ENCODE results near the gene CDC37. TPM values are rescaled to one million over a fixed set of nuclear protein-coding genes. Genes with fewer than 3 reads are reported as not detected.
"Not testable (repeated sequence)": the region's sequence is repeated elsewhere in the genome, so short reads cannot be mapped to it uniquely, and the experiment has no call there.

Gene CDC37
- total RNA-seq, 4 donors from 2014 or later = 127 to 260 (median 155) TPM

GRCh38 chr19:10417541-10418234 is 14.3 kb upstream of the CDC37 start:
- H3K27me3 ChIP-seq = peaks cover 0 to 76% of the 10 kb centered on the region in 2 donors
- WGBS, 2 donors = 5 to 14% methylated on average over 24 to 25 of the region's 30 CpGs
- H3K4me1 ChIP-seq = peaks cover 0 to 55% (median 27%) of the 10 kb centered on the region in 4 donors
- no peak overlapping the region for H3K27ac ChIP-seq
- peaks cover 0 to 14% (median 0%) of the 10 kb centered on the region in 4 donors for H3K9me3 ChIP-seq
- DNase-seq (ENCODE audit: low spot score in 2 of 2) = no peak
- no peaks in the 10 kb centered on the region for H3K36me3 ChIP-seq
- TF ChIP-seq EP300 (IDR thresholded peaks at IDR 0.05) (no peak), POLR2A (IDR thresholded peaks at IDR 0.05) (no peak), CTCF (IDR thresholded peaks at IDR 0.05) (no peak)
- no peak overlapping the region for H3K4me3 ChIP-seq

- 6 to 8% methylated on average over 21 to 43 of the region's 67 CpGs for WGBS, 2 donors
Observed at GRCh38 chr19:10416380-10417257, 13.3 kb upstream of the CDC37 start.

DNA sequence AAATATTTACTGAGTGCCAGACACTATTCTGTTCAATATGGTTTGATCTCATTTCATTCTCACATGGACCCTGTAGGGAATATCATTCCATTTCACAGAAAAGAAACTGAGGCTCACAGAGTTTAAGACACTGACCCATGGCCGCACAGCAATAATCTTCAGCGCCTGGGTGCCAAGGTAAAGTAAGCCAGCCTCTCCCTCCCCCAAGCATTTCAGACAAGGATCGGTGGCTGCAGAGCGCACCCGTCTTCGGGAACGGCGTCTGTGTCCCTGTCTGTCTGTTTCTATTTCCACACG is 12.7 kb upstream of the CDC37 start:
- peaks cover 0 to 64% of the 10 kb centered on the region in 2 donors for H3K27me3 ChIP-seq
- DNase-seq (ENCODE audit: low spot score in 2 of 2) = no peak
- peaks cover 0 to 50% (median 25%) of the 10 kb centered on the region in 4 donors for H3K4me1 ChIP-seq
- peak overlapping the region; percentile 9 to 46 (median 22) for H3K4me3 ChIP-seq
- no peaks in the 10 kb centered on the region for H3K36me3 ChIP-seq
- H3K27ac ChIP-seq = no peak overlapping the region
- peaks cover 0 to 14% (median 0%) of the 10 kb centered on the region in 4 donors for H3K9me3 ChIP-seq
- TF ChIP-seq POLR2A (IDR thresholded peaks at IDR 0.05) (no peak), EP300 (IDR thresholded peaks at IDR 0.05) (no peak), CTCF (IDR thresholded peaks at IDR 0.05) (no peak)
- WGBS, 2 donors = 8 to 11% methylated on average over 9 of the region's 9 CpGs

More at GRCh38 chr19:10416380-10417257, 13.3 kb upstream of the CDC37 start:
- peaks cover 0 to 65% of the 10 kb centered on the region in 2 donors for H3K27me3 ChIP-seq
- peaks cover 0 to 14% (median 0%) of the 10 kb centered on the region in 4 donors for H3K9me3 ChIP-seq
- peaks cover 0 to 55% (median 27%) of the 10 kb centered on the region in 4 donors for H3K4me1 ChIP-seq
- peak overlapping the region in 1 of 4 donors; percentile 20 for H3K27ac ChIP-seq
- peak; percentile 47 to 68 for DNase-seq (ENCODE audit: low spot score in 2 of 2)
- no peaks in the 10 kb centered on the region for H3K36me3 ChIP-seq
- peak overlapping the region; percentile 9 to 46 (median 22) for H3K4me3 ChIP-seq
- TF ChIP-seq EP300 (IDR thresholded peaks at IDR 0.05) = no peak
- TF ChIP-seq CTCF (IDR thresholded peaks at IDR 0.05) = peak; percentile 44 to 90 (median 57)
- TF ChIP-seq POLR2A (IDR thresholded peaks at IDR 0.05) = no peak

GRCh38 chr19:10412257-10412977 is 9.1 kb upstream of the CDC37 start:
- no peak overlapping the region for H3K4me3 ChIP-seq
- no peak for DNase-seq (ENCODE audit: low spot score in 2 of 2)
- 72 to 73% methylated on average over 13 of the region's 13 CpGs for WGBS, 2 donors
- peak overlapping the region in 1 of 4 donors; percentile 27 for H3K27ac ChIP-seq
- no peaks in the 10 kb centered on the region for H3K36me3 ChIP-seq
- peaks cover 0 to 55% of the 10 kb centered on the region in 2 donors for H3K27me3 ChIP-seq
- peaks cover 0 to 14% (median 4%) of the 10 kb centered on the region in 4 donors for H3K4me1 ChIP-seq
- H3K9me3 ChIP-seq = peaks cover 0 to 14% (median 0%) of the 10 kb centered on the region in 4 donors
- no peak for TF ChIP-seq EP300 (IDR thresholded peaks at IDR 0.05)
- TF ChIP-seq CTCF (IDR thresholded peaks at IDR 0.05) = no peak
- TF ChIP-seq POLR2A (IDR thresholded peaks at IDR 0.05) = no peak

DNA sequence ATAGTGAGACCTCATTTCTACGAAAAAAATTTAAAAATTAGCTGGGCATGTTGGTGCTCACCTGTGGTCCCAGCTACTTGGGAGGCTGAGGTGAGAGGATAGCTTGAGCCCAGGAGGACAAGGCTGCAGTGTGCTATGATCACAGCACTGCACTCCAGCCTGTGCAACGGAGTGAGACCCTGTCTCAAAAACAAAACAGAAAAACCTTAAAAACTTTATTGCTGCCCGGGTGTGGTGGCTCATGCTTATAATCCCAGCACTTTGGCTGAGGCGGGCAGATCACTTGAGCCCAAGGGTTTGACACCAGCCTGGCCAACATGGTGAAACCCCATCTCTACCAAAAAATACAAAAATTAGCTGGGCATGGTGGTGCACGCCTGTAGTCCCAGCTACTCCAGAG is 7.9 kb upstream of the CDC37 start:
- H3K4me1 ChIP-seq = not testable (repeated sequence)
- peaks cover 0 to 54% of the 10 kb centered on the region in 2 donors for H3K27me3 ChIP-seq
- 76 to 78% methylated on average over 5 of the region's 5 CpGs for WGBS, 2 donors

More for the DNA sequence above, 7.9 kb upstream of the CDC37 start:
- not testable (repeated sequence) for DNase-seq (ENCODE audit: low spot score in 2 of 2); H3K36me3 ChIP-seq; H3K27ac ChIP-seq; H3K4me3 ChIP-seq; H3K9me3 ChIP-seq

Measured in tibial nerve (tissue), 4 donors.